SK-N-SH treated with all-trans-retinoic acid at 6 μM for 48 hours (cell line): ENCODE data around the gene NALCN.

Source experiments
- ATAC-seq: fragments of 200-7000 bp; cut with Tn5 transposase; 3 replicates; pipeline ENCODE4 v1.9.1; 2020; ENCODE audit warnings: mild to moderate bottlenecking, moderate library complexity
- ARNTL ChIP-seq: fragments of 450-650 bp; formaldehyde crosslinking; IDR thresholded peaks from 2 replicates; pipeline ENCODE4 v1.5.0; 2020; ENCODE audit warnings: low read depth, mild to moderate bottlenecking, moderate library complexity, borderline replicate concordance
- BACH2 ChIP-seq: fragments of 250-450 bp; sonication (Bioruptor Pico); IDR thresholded peaks from 2 replicates; pipeline ENCODE4 v1.9.0; 2021; ENCODE audit warnings: mild to moderate bottlenecking, borderline replicate concordance
- CREB5 ChIP-seq: fragments of 250-450 bp; sonication (Bioruptor Pico); IDR thresholded peaks from 2 replicates; pipeline ENCODE4 v1.5.1; 2020; ENCODE audit warnings: low read depth, mild to moderate bottlenecking, moderate library complexity
- CSDC2 ChIP-seq: fragments of 250-450 bp; sonication (Bioruptor Pico); IDR thresholded peaks from 2 replicates; pipeline ENCODE4 v1.5.0; 2020; ENCODE audit warnings: mild to moderate bottlenecking, moderate library complexity
- CSRNP3 ChIP-seq: fragments of 250-450 bp; sonication (Bioruptor Pico); IDR thresholded peaks from 2 replicates; pipeline ENCODE4 v1.5.1; 2021; ENCODE audit warnings: mild to moderate bottlenecking, moderate library complexity
- ESRRG ChIP-seq: fragments of 250-450 bp; sonication (Bioruptor Pico); IDR thresholded peaks from 2 replicates; pipeline ENCODE4 v1.6.1; 2021; ENCODE audit warnings: mild to moderate bottlenecking
- ISL1 ChIP-seq: fragments of 250-450 bp; sonication (Bioruptor Pico); IDR thresholded peaks from 2 replicates; pipeline ENCODE4 v2.1.2; 2022; ENCODE audit warnings: mild to moderate bottlenecking, moderate library complexity
- OSR1 ChIP-seq: fragments of 250-450 bp; sonication (Bioruptor Pico); IDR thresholded peaks from 2 replicates; pipeline ENCODE4 v1.8.0; 2022; ENCODE audit warnings: moderate library complexity, mild to moderate bottlenecking, inconsistent platforms
- PATZ1 ChIP-seq: fragments of 250-450 bp; sonication (Bioruptor Pico); IDR thresholded peaks from 2 replicates; pipeline ENCODE4 v1.8.0; 2020; ENCODE audit warnings: mild to moderate bottlenecking, moderate library complexity, borderline replicate concordance
- POU6F1 ChIP-seq: fragments of 250-450 bp; sonication (Bioruptor Pico); IDR thresholded peaks from 2 replicates; pipeline ENCODE4 v1.8.0; 2021; ENCODE audit warnings: low read depth, mild to moderate bottlenecking, moderate library complexity, borderline replicate concordance
- PPARA ChIP-seq: fragments of 250-450 bp; sonication (Bioruptor Pico); IDR thresholded peaks from 2 replicates; pipeline ENCODE4 v1.5.0; 2020; ENCODE audit warnings: mild to moderate bottlenecking, borderline replicate concordance
- RARB ChIP-seq: fragments of 250-450 bp; sonication (Bioruptor Pico); IDR thresholded peaks from 2 replicates; pipeline ENCODE4 v1.8.0; 2021; ENCODE audit warnings: mild to moderate bottlenecking, moderate library complexity
- SNAI2 ChIP-seq: fragments of 250-450 bp; sonication (Bioruptor Pico); IDR thresholded peaks from 2 replicates; pipeline ENCODE4 v1.5.0; 2020; ENCODE audit warnings: mild to moderate bottlenecking, moderate library complexity
- TCF4 ChIP-seq: fragments of 250-450 bp; sonication (Bioruptor Pico); IDR thresholded peaks from 2 replicates; pipeline ENCODE4 v1.8.0; 2021; ENCODE audit warnings: mild to moderate bottlenecking, moderate library complexity, borderline replicate concordance
- TOX ChIP-seq: fragments of 250-450 bp; sonication (Bioruptor Pico); IDR thresholded peaks from 2 replicates; pipeline ENCODE4 v1.8.0; 2021; ENCODE audit warnings: mild to moderate bottlenecking, moderate library complexity, borderline replicate concordance
- TSHZ2 ChIP-seq: fragments of 250-450 bp; sonication (Bioruptor Pico); IDR thresholded peaks from 2 replicates; pipeline ENCODE4 v1.5.0; 2020; ENCODE audit warnings: mild to moderate bottlenecking, moderate library complexity
- ZC3H10 ChIP-seq: fragments of 250-450 bp; sonication (Bioruptor Pico); IDR thresholded peaks from 2 replicates; pipeline ENCODE4 v1.5.1; 2021; ENCODE audit warnings: mild to moderate bottlenecking, moderate library complexity
- ZFP3 ChIP-seq: fragments of 250-450 bp; sonication (Bioruptor Pico); IDR thresholded peaks from 2 replicates; pipeline ENCODE4 v1.5.0; 2020; ENCODE audit warnings: mild to moderate bottlenecking, moderate library complexity
- ZFP30 ChIP-seq: fragments of 450-650 bp; formaldehyde crosslinking; IDR thresholded peaks from 2 replicates; pipeline ENCODE4 v1.5.0; 2022; ENCODE audit warnings: mild to moderate bottlenecking, moderate library complexity
- ZNF565 ChIP-seq: fragments of 450-650 bp; formaldehyde crosslinking; conservative IDR thresholded peaks from 2 replicates; pipeline ENCODE4 v1.5.0; 2020; ENCODE audit warnings: low read depth, mild to moderate bottlenecking, moderate library complexity
- ZNF70 ChIP-seq: fragments of 450-650 bp; formaldehyde crosslinking; IDR thresholded peaks from 2 replicates; pipeline ENCODE4 v1.5.0; 2020; ENCODE audit warnings: mild to moderate bottlenecking, moderate library complexity
- ZNF8 ChIP-seq: fragments of 450-650 bp; formaldehyde crosslinking; IDR thresholded peaks from 2 replicates; pipeline ENCODE4 v1.5.0; 2020; ENCODE audit warnings: mild to moderate bottlenecking, moderate library complexity

The NALCN gene

GRCh38 chr13:101309014-101309619 is 107.2 kb downstream of the NALCN start:
- peak; percentile 76 for ATAC-seq
- TF ChIP-seq ZC3H10 (CRISPR knock-in tag) = no peak
- no peak for TF ChIP-seq TSHZ2 (CRISPR knock-in tag)
- TF ChIP-seq BACH2 (CRISPR knock-in tag) = no peak
- no peak for TF ChIP-seq ZNF8 (CRISPR knock-in tag)
- no peak for TF ChIP-seq ESRRG (CRISPR knock-in tag)
- no peak for TF ChIP-seq ZFP3 (CRISPR knock-in tag)
- TF ChIP-seq ZFP30 (CRISPR knock-in tag) = no peak
- peak; percentile 93; the same call in 1 of the 2 replicates for TF ChIP-seq POU6F1 (CRISPR knock-in tag)
- peak; percentile 66; the same call in 1 of the 2 replicates for TF ChIP-seq ISL1 (CRISPR knock-in tag)
- peak; percentile 86; the same call in 1 of the 2 replicates for TF ChIP-seq RARB
- TF ChIP-seq PPARA = no peak
- no peak for TF ChIP-seq ARNTL (CRISPR knock-in tag)
- peak; percentile 90 for TF ChIP-seq TOX (CRISPR knock-in tag)

GRCh38 chr13:101308247-101309013 is 107.9 kb downstream of the NALCN start:
- ATAC-seq = peak; percentile 11; the same call in 2 of the 3 replicates
- TF ChIP-seq ZFP3 (CRISPR knock-in tag) (no peak), CSDC2 (CRISPR knock-in tag) (no peak), ISL1 (CRISPR knock-in tag) (no peak), POU6F1 (CRISPR knock-in tag) (no peak), SNAI2 (CRISPR knock-in tag) (no peak), CSRNP3 (CRISPR knock-in tag) (no peak), ARNTL (CRISPR knock-in tag) (no peak), ZNF70 (CRISPR knock-in tag) (no peak), TSHZ2 (CRISPR knock-in tag) (no peak), ZNF565 (CRISPR knock-in tag) (no peak), ZFP30 (CRISPR knock-in tag) (no peak), ZC3H10 (CRISPR knock-in tag) (no peak), PATZ1 (no peak), CREB5 (CRISPR knock-in tag) (no peak), OSR1 (CRISPR knock-in tag) (no peak), ZNF8 (CRISPR knock-in tag) (no peak), BACH2 (CRISPR knock-in tag) (no peak), PPARA (no peak), TCF4 (CRISPR knock-in tag) (no peak), ESRRG (CRISPR knock-in tag) (no peak)
